A549 (cell line): ENCODE results near the gene MMP25. TPM values are rescaled to one million over a fixed set of nuclear protein-coding genes. Genes with fewer than 3 reads are reported as not detected.

Experiments used
- ATAC-seq, 2 experiments: fragments of 200-7000 bp in 1 of 2; fragments of >200 bp in 1 of 2; cut with Nextera tagmentation in 1 of 2; cut with Tn5 transposase in 1 of 2; 3 replicates each; pipeline versions ENCODE4 v1.8.0 to v1.9.1; 2018 to 2020; ENCODE audit warnings: mild to moderate bottlenecking in 1 of 2, moderate library complexity in 1 of 2
- CTCF ChIA-PET: fragments of 300-600 bp; sonication (Branson Sonifier 250); formaldehyde crosslinking; extraction: SDS; loops from one replicate; lab custom pipeline; 2021; ENCODE audit warnings: antibody characterized with exemption, inconsistent platforms; lab: Yijun Ruan, JAX
- POLR2A ChIA-PET: fragments of 350-600 bp; formaldehyde crosslinking; extraction: SDS; loops from one replicate; lab custom pipeline; 2021; ENCODE audit warnings: antibody characterized with exemption, inconsistent platforms; lab: Yijun Ruan, JAX
- DNase-seq, 2 experiments: peaks; one replicate each; pipeline versions ENCODE4 v3.0.0 to v3.0.0-alpha.2; 2011 to 2016; ENCODE audit warnings: low read depth in 1 of 2, low spot score in 1 of 2
- FAIRE-seq: peaks from 2 replicates; lab custom pipeline; 2011; peaks lifted over from hg19 to GRCh38; lab: Jason Lieb, UNC
- H3K27ac ChIP-seq, 2 experiments: fragments of >200 bp; sonication (Bioruptor Twin); formaldehyde crosslinking; 3 replicates each; pipeline ENCODE4 v1.5.1; 2016 to 2017
- H3K4me1 ChIP-seq: fragments of >200 bp; sonication (Bioruptor Twin); formaldehyde crosslinking; 3 replicates; pipeline ENCODE4 v1.6.1; 2016
- H3K4me2 ChIP-seq: fragments of >200 bp; sonication (Bioruptor Twin); formaldehyde crosslinking; 3 replicates; pipeline ENCODE4 v1.6.1; 2016
- H3K4me3 ChIP-seq: fragments of >200 bp; sonication (Bioruptor Twin); formaldehyde crosslinking; 3 replicates; pipeline ENCODE4 v1.5.1; 2016
- H3K9me3 ChIP-seq: fragments of >200 bp; sonication (Bioruptor Twin); formaldehyde crosslinking; 3 replicates; pipeline ENCODE4 v1.6.1; 2016
- BCL3 ChIP-seq: fragments of >200 bp; sonication (Bioruptor Twin); formaldehyde crosslinking; IDR thresholded peaks from 3 replicates; pipeline ENCODE4 v1.6.1; 2016
- BHLHE40 ChIP-seq: IDR thresholded peaks from 2 replicates; pipeline ENCODE4 v1.6.1; 2012; ENCODE audit warnings: low read depth, low read length, inconsistent platforms
- CHD2 ChIP-seq: fragments of 150-350 bp; IDR thresholded peaks from 2 replicates; pipeline ENCODE4 v1.6.1; 2014; ENCODE audit warnings: low read length; ENCODE audit not compliant: partially characterized antibody
- EP300 ChIP-seq, 2 experiments: fragments of >200 bp; sonication (Bioruptor Twin); formaldehyde crosslinking; IDR thresholded peaks; 2 replicates in 1 of 2; 3 replicates in 1 of 2; pipeline ENCODE4 v1.6.1; 2016 to 2017
- FOSB ChIP-seq: fragments of 250-450 bp; sonication (Bioruptor Pico); IDR thresholded peaks from 2 replicates; pipeline ENCODE4 v1.5.0; 2020; ENCODE audit warnings: mild to moderate bottlenecking, moderate library complexity
- JUN ChIP-seq, 2 experiments: fragments of >200 bp; sonication (Bioruptor Twin); formaldehyde crosslinking; IDR thresholded peaks; 2 replicates in 1 of 2; 3 replicates in 1 of 2; pipeline ENCODE4 v1.6.1; 2016 to 2017
- KDM1A ChIP-seq: fragments of 200-600 bp; sonication (generic); IDR thresholded peaks from 2 replicates; pipeline ENCODE4 v1.6.1; 2016; ENCODE audit warnings: low read depth, mild to moderate bottlenecking
- KDM5A ChIP-seq: fragments of 200-600 bp; sonication (generic); IDR thresholded peaks from 2 replicates; pipeline ENCODE4 v1.6.1; 2016; ENCODE audit warnings: antibody characterized with exemption, mild to moderate bottlenecking
- MAZ ChIP-seq: fragments of 150-350 bp; IDR thresholded peaks from 2 replicates; pipeline ENCODE4 v1.6.1; 2014; ENCODE audit warnings: antibody characterized with exemption, low read depth, low read length, borderline replicate concordance
- NR3C1 ChIP-seq: fragments of >200 bp; sonication (Bioruptor Twin); formaldehyde crosslinking; IDR thresholded peaks from 3 replicates; pipeline ENCODE4 v1.6.1; 2017
- PBX3 ChIP-seq: IDR thresholded peaks from 2 replicates; pipeline ENCODE4 v1.6.1; 2012
- POLR2A ChIP-seq: IDR thresholded peaks from 2 replicates; pipeline ENCODE4 v1.6.1; 2012; ENCODE audit warnings: mild to moderate bottlenecking, low read length
- RCOR1 ChIP-seq: fragments of 150-350 bp; IDR thresholded peaks from 2 replicates; pipeline ENCODE4 v1.6.1; 2014; ENCODE audit warnings: antibody characterized with exemption, low read length, low read depth
- RFX5 ChIP-seq: fragments of 450-650 bp; IDR thresholded peaks from 2 replicates; pipeline ENCODE4 v1.7.1; 2014; ENCODE audit warnings: antibody characterized with exemption, mild to moderate bottlenecking, moderate library complexity
- TP53 ChIP-seq: fragments of 250-450 bp; sonication (Bioruptor Pico); IDR thresholded peaks from 2 replicates; pipeline ENCODE4 v1.5.0; 2021; ENCODE audit warnings: mild to moderate bottlenecking, moderate library complexity
- USF2 ChIP-seq: fragments of 450-650 bp; IDR thresholded peaks from 2 replicates; pipeline ENCODE4 v1.6.1; 2014; ENCODE audit warnings: antibody characterized with exemption
- ZSCAN20 ChIP-seq: fragments of 250-450 bp; sonication (Bioruptor Pico); IDR thresholded peaks from 2 replicates; pipeline ENCODE4 v1.8.0; 2022; ENCODE audit warnings: mild to moderate bottlenecking, moderate library complexity
- WGBS: methylation state at CpG from one replicate; pipeline ENCODE4 v1.1.6; 2017; ENCODE audit errors: missing lambda C conversion rate; 5-methylcytosine and 5-hydroxymethylcytosine counted together
- polyA plus RNA-seq, 4 experiments: library from polyadenylated mRNA; depleted of rRNA in 3 of 4; stranded (reverse); fragments of >200 nt; fragmentation: RNase III in 1 of 4; extraction: RNeasy Plus Mini Kit Qiagen cat#74134 plus additional on column Dnase treatment in 1 of 4; gene quantifications; 2 replicates in 3 of 4; 3 replicates in 1 of 4; pipeline ENCODE4 v1.2.3, GENCODE V29; 2011 to 2017

The MMP25 gene
- polyA plus RNA-seq, 2 of the 4 experiments (the other 2 are of a cell fraction): 0.04 to 0.31 TPM

GRCh38 chr16:3003582-3004270 lies 42.6 kb upstream of the MMP25 start (continued):
- TF ChIP-seq BCL3: no peak
- no peak for TF ChIP-seq BHLHE40
- TF ChIP-seq USF2: peak; percentile 43; the same call in 1 of the 2 replicates
- peak; percentile 78; the same call in 1 of the 2 replicates for TF ChIP-seq RFX5
- no peak for TF ChIP-seq KDM1A
- TF ChIP-seq, all 56 proteins: peak for 8

- FAIRE-seq (no peak), ATAC-seq (peak in 1 of 2 experiments; percentile 69; a peak in 3 of 6 replicates), DNase-seq (no peak)
- TF ChIP-seq NR3C1 (no peak), TP53 (CRISPR knock-in tag) (no peak), RCOR1 (no peak)
- ChIA-PET POLR2A (interaction anchor here (1.7 to 9.6 kb wide), 2 partner anchors 17 to 24 kb away, joined by 7 to 107 read pairs; partner anchors contain the start of genes HCFC1R1, THOC6 and TNFRSF12A), CTCF (interaction anchor here (0.6 to 14.8 kb wide), 21 partner anchors 8 to 1278 kb away, joined by 3 to 214 read pairs (median 4); partner anchors contain the start of genes CLDN6, HCFC1R1, THOC6 and TNFRSF12A)
- Histone ChIP-seq H3K27ac (peak overlapping the region; percentile 76 to 87; a peak in 5 of 6 replicates), H3K4me1 (peaks cover 15% of the 10 kb centered on the region; the same call in 2 of the 3 replicates), H3K9me3 (no peaks in the 10 kb centered on the region), H3K4me2 (peak overlapping the region; percentile 100), H3K4me3 (peak overlapping the region; percentile 65)
- 3% methylated on average over 7 of the region's 67 CpGs for WGBS
Measured at GRCh38 chr16:3004319-3004718, 42.0 kb upstream of the MMP25 start.

GRCh38 chr16:3004781-3005284 lies 41.5 kb upstream of the MMP25 start:
- Histone ChIP-seq H3K27ac (peak overlapping the region; percentile 76 to 87), H3K4me2 (peak overlapping the region; percentile 100)
- peak in 1 of 2 experiments; percentile 5; a peak in 1 of 6 replicates for ATAC-seq
- 24% methylated on average over 15 of the region's 25 CpGs for whole genome bisulfite sequencing
- POLR2A ChIA-PET: interaction anchor here (1.7 to 9.6 kb wide), 2 partner anchors 17 to 24 kb away, joined by 7 to 107 read pairs; partner anchors contain the start of genes HCFC1R1, THOC6 and TNFRSF12A
- no peak for TF ChIP-seq KDM5A
- no peak for TF ChIP-seq JUN (IDR thresholded peaks at IDR 0.05)
- no peak for TF ChIP-seq MAZ
- no peak for TF ChIP-seq BCL3
- TF ChIP-seq USF2: no peak
- no peak; the same call in 1 of the 2 replicates for TF ChIP-seq POLR2A
- no peak for TF ChIP-seq EP300 (IDR thresholded peaks at IDR 0.05)
- TF ChIP-seq FOSB (CRISPR knock-in tag): no peak
- TF ChIP-seq ZSCAN20 (CRISPR knock-in tag): no peak
- no peak for TF ChIP-seq PBX3
- no peak for TF ChIP-seq TP53 (CRISPR knock-in tag)
- TF ChIP-seq CHD2: no peak
- TF ChIP-seq NR3C1: no peak
- TF ChIP-seq, all 56 proteins: peak for 0
- Histone ChIP-seq H3K4me3 (peak overlapping the region; percentile 65), H3K9me3 (no peaks in the 10 kb centered on the region), H3K4me1 (peaks cover 15% of the 10 kb centered on the region; the same call in 2 of the 3 replicates)
- peak in 1 of 2 experiments; percentile 36 for DNase-seq
- no peak for FAIRE-seq
- CTCF ChIA-PET: interaction anchor here (1.2 to 14.8 kb wide), 4 partner anchors 10 to 25 kb away, joined by 3 to 214 read pairs (median 64); partner anchors contain the start of genes CLDN6, HCFC1R1, THOC6 and TNFRSF12A
